VCaP (cell line): ENCODE results near the gene CLIC5.

ENCODE experiments used
- H3K27ac ChIP-seq: fragments of 450-650 bp; 2 replicates; pipeline ENCODE4 v1.5.1; 2017
- TF ChIP-seq, protein P1 (sequence below): fragments of 450-650 bp; conservative IDR thresholded peaks from 2 replicates; pipeline ENCODE4 v1.5.1; 2017; ENCODE audit warnings: mild to moderate bottlenecking, moderate library complexity

CLIC5 gene

DNA sequence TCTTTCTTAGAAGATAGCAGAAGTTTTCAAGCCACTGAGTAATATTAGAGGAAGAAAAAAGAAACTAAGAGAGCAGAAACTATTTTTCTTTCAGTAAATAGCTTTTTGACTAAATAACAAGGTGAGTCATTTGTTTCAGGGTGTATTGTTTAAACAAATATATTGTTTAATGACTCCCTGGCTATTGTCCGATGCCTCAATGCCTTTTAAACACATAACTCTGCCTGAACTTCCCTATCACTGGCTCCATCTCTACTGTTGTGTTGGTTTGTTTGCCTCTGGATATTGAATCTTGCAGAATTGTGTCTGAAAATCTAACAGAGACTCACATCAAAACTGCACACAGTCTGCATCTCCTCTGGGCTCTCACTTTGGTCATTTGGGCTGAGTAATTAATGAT, 19.6 kb upstream of the CLIC5 start:
- H3K27ac ChIP-seq: peak overlapping the region; percentile 24; the same call in 1 of the 2 replicates
- TF ChIP-seq, protein P1, sequence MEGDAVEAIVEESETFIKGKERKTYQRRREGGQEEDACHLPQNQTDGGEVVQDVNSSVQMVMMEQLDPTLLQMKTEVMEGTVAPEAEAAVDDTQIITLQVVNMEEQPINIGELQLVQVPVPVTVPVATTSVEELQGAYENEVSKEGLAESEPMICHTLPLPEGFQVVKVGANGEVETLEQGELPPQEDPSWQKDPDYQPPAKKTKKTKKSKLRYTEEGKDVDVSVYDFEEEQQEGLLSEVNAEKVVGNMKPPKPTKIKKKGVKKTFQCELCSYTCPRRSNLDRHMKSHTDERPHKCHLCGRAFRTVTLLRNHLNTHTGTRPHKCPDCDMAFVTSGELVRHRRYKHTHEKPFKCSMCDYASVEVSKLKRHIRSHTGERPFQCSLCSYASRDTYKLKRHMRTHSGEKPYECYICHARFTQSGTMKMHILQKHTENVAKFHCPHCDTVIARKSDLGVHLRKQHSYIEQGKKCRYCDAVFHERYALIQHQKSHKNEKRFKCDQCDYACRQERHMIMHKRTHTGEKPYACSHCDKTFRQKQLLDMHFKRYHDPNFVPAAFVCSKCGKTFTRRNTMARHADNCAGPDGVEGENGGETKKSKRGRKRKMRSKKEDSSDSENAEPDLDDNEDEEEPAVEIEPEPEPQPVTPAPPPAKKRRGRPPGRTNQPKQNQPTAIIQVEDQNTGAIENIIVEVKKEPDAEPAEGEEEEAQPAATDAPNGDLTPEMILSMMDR: no peak

DNA sequence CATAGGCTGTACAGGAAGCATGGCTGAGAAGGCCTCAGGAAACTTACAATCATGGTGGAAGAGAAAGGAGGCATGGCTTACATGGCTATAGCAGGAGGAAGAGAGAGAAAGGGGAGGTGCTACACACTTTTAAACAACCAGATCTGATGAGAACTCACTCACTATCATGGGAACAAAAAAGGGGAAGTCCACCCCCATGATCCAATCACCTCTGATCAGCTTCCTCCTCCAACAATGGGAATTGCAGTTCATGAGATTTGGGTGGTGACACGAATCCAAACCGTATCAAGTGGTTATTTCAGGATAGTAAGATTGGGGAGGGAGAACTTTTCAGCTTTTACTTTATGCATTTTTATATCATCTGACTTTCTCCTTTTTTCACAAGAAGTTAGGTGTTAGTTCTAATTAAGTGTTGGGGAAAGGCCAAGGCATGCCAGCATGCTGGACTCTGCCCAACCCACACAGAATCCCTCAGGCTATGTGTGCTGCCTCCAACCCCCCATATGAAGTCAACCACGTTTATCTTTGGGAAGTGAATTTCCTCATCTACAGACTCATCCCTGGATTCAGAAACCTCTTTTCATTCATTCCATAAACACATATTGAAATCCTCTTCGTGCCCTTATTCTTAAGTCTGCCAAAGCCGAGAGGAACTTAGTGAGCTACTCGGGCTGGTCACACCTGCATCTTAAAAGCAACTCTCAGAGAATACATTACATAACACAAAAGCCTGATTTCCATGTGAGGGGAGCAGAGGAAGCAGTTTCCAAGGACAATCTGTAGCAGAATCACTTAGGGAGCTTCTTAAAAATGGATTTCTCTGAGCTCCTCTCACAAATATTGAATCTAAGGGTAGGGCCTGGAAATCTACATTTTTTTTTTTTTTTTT, 16.7 kb upstream of the CLIC5 start:
- no peak overlapping the region for H3K27ac ChIP-seq
- TF ChIP-seq, protein P1: no peak

- no peak overlapping the region for H3K27ac ChIP-seq
- TF ChIP-seq, protein P1: no peak
These were observed 13.9 kb upstream of the CLIC5 start for GRCh38 chr6:46029602-46030001.

DNA sequence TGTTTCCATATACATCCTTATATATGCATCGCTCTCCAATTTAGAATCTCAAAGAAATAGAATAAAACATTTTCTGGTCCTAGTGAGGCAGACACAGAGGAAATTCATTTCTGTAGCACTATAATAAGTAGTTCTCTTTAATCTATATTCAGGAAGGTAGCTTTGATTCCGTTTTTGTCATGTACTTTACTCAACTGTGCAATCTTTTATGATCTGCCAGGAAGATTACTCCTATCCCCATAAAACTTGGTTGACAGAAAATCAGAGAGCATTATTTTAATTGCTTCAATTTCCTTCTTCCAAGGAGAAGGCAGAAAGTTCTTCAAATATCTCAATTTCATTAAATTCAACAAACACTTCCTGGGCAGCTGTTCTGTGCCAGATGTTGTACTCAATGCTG, 10.6 kb upstream of the CLIC5 start:
- H3K27ac ChIP-seq: no peak overlapping the region
- TF ChIP-seq, protein P1: no peak

DNA sequence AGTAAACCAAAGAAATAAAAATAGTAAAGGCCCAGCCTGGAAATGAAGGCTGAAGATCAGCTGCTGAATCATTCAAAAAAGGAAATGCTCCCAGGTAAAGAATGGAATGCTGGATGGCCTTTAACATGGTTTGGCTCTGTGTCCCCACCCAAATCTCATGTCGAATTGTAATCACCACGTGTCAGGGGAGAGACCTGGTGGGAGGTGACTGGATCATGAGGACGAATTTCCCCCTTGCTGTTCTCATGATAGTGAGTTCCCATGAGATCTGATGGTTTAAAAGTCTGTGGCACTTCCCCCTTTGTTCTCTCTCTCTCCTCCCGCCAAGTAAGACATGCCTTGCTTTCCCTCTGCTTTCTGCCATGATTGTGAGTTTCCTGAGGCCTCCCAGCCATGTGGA, 9.9 kb upstream of the CLIC5 start:
- TF ChIP-seq, protein P1: no peak
- no peak overlapping the region for H3K27ac ChIP-seq

DNA sequence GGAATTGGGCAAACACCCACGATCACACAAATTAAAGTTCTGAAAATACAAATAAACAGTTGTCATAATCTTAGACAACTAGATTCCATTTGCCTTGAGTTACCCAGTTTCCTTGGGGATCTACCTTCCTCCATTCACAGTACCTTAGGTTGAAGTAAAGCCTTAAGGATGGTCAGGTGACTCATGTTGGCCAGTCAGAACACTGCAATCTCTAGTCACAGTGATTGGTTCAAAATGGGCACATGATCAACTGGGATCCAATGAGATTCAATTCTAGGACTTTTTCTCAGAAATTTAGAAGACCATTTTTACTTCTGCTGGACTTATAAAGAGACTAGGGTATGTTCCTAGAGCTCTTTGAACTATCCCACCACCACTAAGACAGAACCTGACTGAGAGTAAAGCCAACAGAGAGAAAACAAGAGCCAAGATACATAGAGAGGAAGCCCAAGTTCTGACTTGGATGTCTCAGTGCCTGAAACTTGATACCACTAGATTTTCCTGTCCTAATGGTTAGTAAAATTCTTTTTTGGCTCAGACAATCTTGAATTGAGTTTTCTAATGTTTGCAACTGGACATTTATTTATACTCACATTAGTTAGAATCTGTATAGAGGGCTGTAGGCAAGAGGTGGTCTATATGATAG, 8.6 kb upstream of the CLIC5 start:
- TF ChIP-seq, protein P1: no peak
- no peak overlapping the region for H3K27ac ChIP-seq

DNA sequence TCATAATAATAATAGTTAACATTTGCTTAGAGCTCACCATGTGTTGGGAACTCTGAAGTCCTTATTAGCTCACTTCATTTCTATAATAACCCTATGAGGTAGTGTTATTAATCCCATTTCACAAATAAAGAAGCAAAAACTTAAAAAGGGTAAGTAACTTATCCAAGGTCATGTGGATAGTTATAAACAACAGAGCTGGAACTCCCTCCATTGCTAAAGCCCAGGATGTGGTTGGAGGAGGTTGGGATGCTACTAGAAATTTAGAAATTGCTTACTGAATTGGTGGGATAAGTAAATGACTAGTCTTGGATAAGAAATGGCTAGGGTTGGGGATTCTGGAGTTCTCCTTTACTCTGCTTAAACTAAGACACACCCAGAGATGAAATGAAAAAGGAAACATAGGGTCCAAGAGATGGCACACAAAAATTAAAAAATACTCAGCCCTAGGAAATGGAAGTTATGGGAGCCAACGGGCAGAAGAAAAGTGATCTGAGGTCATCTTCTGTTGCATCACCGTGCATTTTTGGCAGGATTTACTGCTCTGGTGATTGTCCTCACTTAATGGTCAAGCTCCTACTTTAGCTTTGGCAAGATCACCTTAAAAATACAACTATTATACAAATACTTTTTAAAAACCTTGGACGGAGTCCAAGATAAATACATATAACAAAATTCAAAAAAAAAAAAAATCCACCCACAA, 7.7 kb upstream of the CLIC5 start:
- TF ChIP-seq, protein P1: no peak
- H3K27ac ChIP-seq: no peak overlapping the region
